ENCODE measurements around the gene MTHFS. TPM values are rescaled to one million over a fixed set of nuclear protein-coding genes. Genes with fewer than 3 reads are reported as not detected.

MTHFS gene
- total RNA-seq, 1 experiment from 2014 or later: 27.1 TPM

- CTCF ChIA-PET: no interaction called here
- no TSS peak for BruUV-seq (replicated peaks)
These were observed 13.1 kb downstream of the MTHFS start for GRCh38 chr15:79883579-79884203.

GRCh38 chr15:79881668-79882067 is 15.1 kb downstream of the MTHFS start:
- no peaks in the 10 kb centered on the region for H3K4me1 ChIP-seq (replicated peaks; ENCODE audit: insufficient read depth)

More at GRCh38 chr15:79883579-79884203, 13.1 kb downstream of the MTHFS start:
- Histone ChIP-seq H2AFZ (no peak overlapping the region), H3K4me2 (no peak overlapping the region), H3K79me2 (ENCODE audit: low read depth) (no peaks in the 10 kb centered on the region), H3K4me3 (no peak overlapping the region), H3K9me2 (ENCODE audit: insufficient read depth) (no peaks in the 10 kb centered on the region), H3K9me3 (ENCODE audit: insufficient read depth, low read depth) (no peaks in the 10 kb centered on the region), H3K4me1 (replicated peaks; ENCODE audit: insufficient read depth) (no peaks in the 10 kb centered on the region), H4K20me1 (ENCODE audit: insufficient read depth) (no peaks in the 10 kb centered on the region), H3K27me3 (ENCODE audit: insufficient read depth, low read depth) (no peaks in the 10 kb centered on the region), H3K36me3 (ENCODE audit: low read depth) (peaks cover 45% of the 10 kb centered on the region), H3K27ac (no peak overlapping the region), H3F3A (ENCODE audit: insufficient read depth, low read depth) (no peaks in the 10 kb centered on the region)
- no peak for TF ChIP-seq EZH2 (IDR thresholded peaks at IDR 0.05; ENCODE audit: low read depth)
- TF ChIP-seq, protein P1, sequence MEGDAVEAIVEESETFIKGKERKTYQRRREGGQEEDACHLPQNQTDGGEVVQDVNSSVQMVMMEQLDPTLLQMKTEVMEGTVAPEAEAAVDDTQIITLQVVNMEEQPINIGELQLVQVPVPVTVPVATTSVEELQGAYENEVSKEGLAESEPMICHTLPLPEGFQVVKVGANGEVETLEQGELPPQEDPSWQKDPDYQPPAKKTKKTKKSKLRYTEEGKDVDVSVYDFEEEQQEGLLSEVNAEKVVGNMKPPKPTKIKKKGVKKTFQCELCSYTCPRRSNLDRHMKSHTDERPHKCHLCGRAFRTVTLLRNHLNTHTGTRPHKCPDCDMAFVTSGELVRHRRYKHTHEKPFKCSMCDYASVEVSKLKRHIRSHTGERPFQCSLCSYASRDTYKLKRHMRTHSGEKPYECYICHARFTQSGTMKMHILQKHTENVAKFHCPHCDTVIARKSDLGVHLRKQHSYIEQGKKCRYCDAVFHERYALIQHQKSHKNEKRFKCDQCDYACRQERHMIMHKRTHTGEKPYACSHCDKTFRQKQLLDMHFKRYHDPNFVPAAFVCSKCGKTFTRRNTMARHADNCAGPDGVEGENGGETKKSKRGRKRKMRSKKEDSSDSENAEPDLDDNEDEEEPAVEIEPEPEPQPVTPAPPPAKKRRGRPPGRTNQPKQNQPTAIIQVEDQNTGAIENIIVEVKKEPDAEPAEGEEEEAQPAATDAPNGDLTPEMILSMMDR (conservative IDR thresholded peaks at IDR 0.05): no peak
- no peak for DNase-seq
- POLR2A ChIA-PET (ENCODE audit: unreplicated experiment): no interaction called here
- intact Hi-C loops (cut with micrococcal nuclease; ENCODE audit: unreplicated experiment): no loop called here

DNA sequence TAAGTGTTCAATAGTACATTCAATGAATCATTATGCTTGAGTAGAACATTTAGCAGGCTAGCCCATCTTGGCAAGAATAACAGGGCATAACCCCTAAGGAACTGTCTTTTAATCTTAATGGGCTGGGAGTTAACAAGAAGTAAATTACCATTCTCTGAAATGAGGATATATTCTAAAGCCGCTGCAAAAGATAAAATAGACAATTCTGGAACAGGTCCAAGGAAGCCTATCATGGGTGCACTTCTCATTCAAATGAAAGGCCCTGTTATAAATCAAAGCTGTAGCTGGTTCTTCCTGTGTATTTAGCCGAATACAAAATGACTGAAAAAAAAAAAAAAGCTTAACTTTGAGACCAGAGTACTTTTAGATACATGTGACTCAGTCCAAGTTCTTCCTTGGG is 15.6 kb downstream of the MTHFS start:
- Histone ChIP-seq H3K4me3 (no peak overlapping the region), H3K27ac (no peak overlapping the region), H3K27me3 (ENCODE audit: insufficient read depth, low read depth) (no peaks in the 10 kb centered on the region), H4K20me1 (ENCODE audit: insufficient read depth) (no peaks in the 10 kb centered on the region), H3K4me1 (replicated peaks; ENCODE audit: insufficient read depth) (no peaks in the 10 kb centered on the region), H3K9me2 (ENCODE audit: insufficient read depth) (no peaks in the 10 kb centered on the region), H3K9me3 (ENCODE audit: insufficient read depth, low read depth) (peaks cover 8% of the 10 kb centered on the region; the same call in 1 of the 2 replicates), H2AFZ (no peak overlapping the region), H3K36me3 (ENCODE audit: low read depth) (peaks cover 65% of the 10 kb centered on the region), H3K4me2 (no peak overlapping the region), H3F3A (ENCODE audit: insufficient read depth, low read depth) (no peaks in the 10 kb centered on the region), H3K79me2 (ENCODE audit: low read depth) (no peaks in the 10 kb centered on the region)
- ChIA-PET CTCF (no interaction called here), POLR2A (ENCODE audit: unreplicated experiment) (no interaction called here)
- no TSS peak for BruUV-seq (replicated peaks)
- no peak for DNase-seq
- TF ChIP-seq, protein P1 (conservative IDR thresholded peaks at IDR 0.05): no peak
- TF ChIP-seq EZH2 (IDR thresholded peaks at IDR 0.05; ENCODE audit: low read depth): no peak
- intact Hi-C loops (cut with micrococcal nuclease; ENCODE audit: unreplicated experiment): no loop called here

More at GRCh38 chr15:79881668-79882067, 15.1 kb downstream of the MTHFS start:
- no TSS peak for BruUV-seq (replicated peaks)
- H3F3A ChIP-seq (ENCODE audit: insufficient read depth, low read depth): no peaks in the 10 kb centered on the region
- POLR2A ChIA-PET (ENCODE audit: unreplicated experiment): interaction anchor here (0.6 kb wide), 1 partner anchor 406 kb away, joined by 4 read pairs; no protein-coding TSS in a partner anchor
- no peak overlapping the region for H2AFZ ChIP-seq
- H3K27me3 ChIP-seq (ENCODE audit: insufficient read depth, low read depth): no peaks in the 10 kb centered on the region
- no peaks in the 10 kb centered on the region for H3K9me2 ChIP-seq (ENCODE audit: insufficient read depth)
- no peak overlapping the region for H3K27ac ChIP-seq
- DNase-seq: no peak
- H4K20me1 ChIP-seq (ENCODE audit: insufficient read depth): no peaks in the 10 kb centered on the region
- H3K9me3 ChIP-seq (ENCODE audit: insufficient read depth, low read depth): peaks cover 8% of the 10 kb centered on the region; the same call in 1 of the 2 replicates
- H3K4me2 ChIP-seq: no peak overlapping the region
- no peak for TF ChIP-seq EZH2 (IDR thresholded peaks at IDR 0.05; ENCODE audit: low read depth)
- TF ChIP-seq, protein P1 (conservative IDR thresholded peaks at IDR 0.05): no peak
- peaks cover 64% of the 10 kb centered on the region for H3K36me3 ChIP-seq (ENCODE audit: low read depth)
- intact Hi-C loops (cut with micrococcal nuclease; ENCODE audit: unreplicated experiment): no loop called here
- H3K4me3 ChIP-seq: no peak overlapping the region
- no peaks in the 10 kb centered on the region for H3K79me2 ChIP-seq (ENCODE audit: low read depth)
- CTCF ChIA-PET: no interaction called here

Measured in PC-9 (cell line).